Pancreas (tissue), 10 donors: Measurements from ENCODE around the gene EDN1. TPM values are rescaled to one million over a fixed set of nuclear protein-coding genes. Genes with fewer than 3 reads are reported as not detected.

Source experiments
- ATAC-seq, 4 donors: fragments of 200-7000 bp; cut with Tn5 transposase; one replicate each; pipeline versions ENCODE4 v1.8.0 to v1.9.1; 2020; ENCODE audit warnings: mild to moderate bottlenecking in 4 of 4, moderate library complexity in 4 of 4
- DNase-seq, 6 donors: peaks; one replicate each; pipeline ENCODE4 v3.0.0-alpha.2; 2020
- FAIRE-seq: peaks from 2 replicates; lab custom pipeline; 2012; peaks lifted over from hg19 to GRCh38; lab: Jason Lieb, UNC
- H3K27ac ChIP-seq, 4 donors: fragments of 200-600 bp; sonication (generic); 1 replicate in 3 of 4; 2 replicates in 1 of 4; pipeline versions ENCODE4 v1.5.0 to v1.8.0; 2020
- H3K27me3 ChIP-seq, 4 donors: fragments of 200-600 bp; one replicate each; pipeline ENCODE4 v1.8.0; 2021
- H3K36me3 ChIP-seq, 3 donors: fragments of 200-600 bp; sonication (generic) in 1 of 3; one replicate each; pipeline versions ENCODE4 v1.5.0 to v1.8.0; 2020 to 2021
- H3K4me1 ChIP-seq, 3 donors: fragments of 200-600 bp; one replicate each; pipeline ENCODE4 v1.8.0; 2021
- H3K4me3 ChIP-seq, 4 donors: fragments of 200-600 bp; sonication (generic) in 2 of 4; one replicate each; pipeline versions ENCODE4 v1.5.0 to v1.8.0; 2020 to 2021
- H3K9me3 ChIP-seq, 4 donors: fragments of 200-600 bp; one replicate each; pipeline ENCODE4 v1.8.0; 2021
- CTCF ChIP-seq, 4 donors: fragments of 200-600 bp; sonication (generic) in 3 of 4; IDR thresholded peaks; one replicate each; pipeline versions ENCODE4 v1.5.0 to v1.8.0; 2021; ENCODE audit warnings: antibody characterized with exemption in 4 of 4
- WGBS, 2 donors: extraction: QIAGEN DNeasy Blood & Tissue Kit; methylation state at CpG; one replicate each; pipeline ENCODE4 v1.1.7; 2013; 5-methylcytosine and 5-hydroxymethylcytosine counted together
- intact Hi-C, 3 donors: fragments of 100-400 bp; cut with DNase I; formaldehyde crosslinking; loops; one replicate each; pipeline versions ENCODE4 v1.11.1 to v1.14.2; 2022
- polyA plus RNA-seq, 2 donors: library from polyadenylated mRNA; stranded (reverse); fragments of 200-250 nt; gene quantifications; one replicate each; pipeline ENCODE4 v1.2.3, GENCODE V29; 2013
- total RNA-seq, 6 donors: library from RNA; stranded (reverse); fragmentation: NEBNext Ultra II Directional in 4 of 6; extraction: Animal tissue kit (Norgen Biotek cat#: 25700) in 4 of 6; gene quantifications; one replicate each; pipeline versions ENCODE4 v1.2.1 to v1.2.4, GENCODE V29; 2021 to 2023
- donor health status: healthy with polysubstance abuse.
- donor health status: DM: no; HTN: no; CAD: no; lungs with moderate emphysema.
- donor health status: DM: no; HTN: no; CAD: no.
- donor health status: control.
- donor health status: control.
- donor health status: Bipolar disorder and iron deficiency.
- donor health status: DM: yes; HTN: yes; CAD: no.
- donor health status: DM: no; HTN: no; CAD: no.
- donor health status: DM: no; HTN: no; CAD: no.
- donor health status: DM: yes; HTN: yes; CAD: no.

The EDN1 gene
- total and polyA plus RNA-seq, 8 donors: 2.4 to 16.0 (median 5.0) TPM

GRCh38 chr6:12294851-12295536 lies 4.8 kb downstream of the EDN1 start:
- no peak for ATAC-seq
- peak overlapping the region in 2 of 4 donors; percentile 68 to 78 for H3K27ac ChIP-seq

GRCh38 chr6:12295558-12296254 lies 5.5 kb downstream of the EDN1 start:
- Histone ChIP-seq H3K4me3 (no peak overlapping the region), H3K4me1 (peaks cover 0 to 18% (median 0%) of the 10 kb centered on the region in 3 donors), H3K27ac (peak overlapping the region in 1 of 4 donors; percentile 22), H3K36me3 (no peaks in the 10 kb centered on the region), H3K9me3 (no peaks in the 10 kb centered on the region), H3K27me3 (no peaks in the 10 kb centered on the region)
- ATAC-seq (no peak), FAIRE-seq (no peak), DNase-seq (no peak)
- intact Hi-C loops: loop anchor here in 2 of 3 donors (10.0 kb wide), 2 partner anchors 209 to 299 kb away; no protein-coding TSS in a partner anchor
- WGBS, 2 donors: 78 to 79% methylated on average over 14 of the region's 14 CpGs
- no peak for TF ChIP-seq CTCF (IDR thresholded peaks at IDR 0.05)

More at GRCh38 chr6:12294851-12295536, 4.8 kb downstream of the EDN1 start:
- Histone ChIP-seq H3K4me1 (peaks cover 0 to 18% (median 0%) of the 10 kb centered on the region in 3 donors), H3K4me3 (peak overlapping the region in 1 of 4 donors; percentile 3), H3K9me3 (no peaks in the 10 kb centered on the region), H3K36me3 (no peaks in the 10 kb centered on the region), H3K27me3 (no peaks in the 10 kb centered on the region)
- DNase-seq (no peak), FAIRE-seq (no peak)
- no peak for TF ChIP-seq CTCF (IDR thresholded peaks at IDR 0.05)
- intact Hi-C loops: loop anchor here in 2 of 3 donors (5.0 to 10.0 kb wide), 3 partner anchors 210 to 307 kb away; no protein-coding TSS in a partner anchor
- WGBS, 2 donors: 83 to 89% methylated on average over 3 of the region's 3 CpGs

- no peaks in the 10 kb centered on the region for H3K9me3 ChIP-seq
- 37 to 42% methylated on average over 5 of the region's 5 CpGs for WGBS, 2 donors
- peaks cover 0 to 18% (median 0%) of the 10 kb centered on the region in 3 donors for H3K4me1 ChIP-seq
- DNase-seq (no peak), FAIRE-seq (no peak), ATAC-seq (peak in 1 of 4 donors; percentile 46)
- TF ChIP-seq CTCF (IDR thresholded peaks at IDR 0.05): no peak
- H3K27me3 ChIP-seq: no peaks in the 10 kb centered on the region
- intact Hi-C loops: loop anchor here in 2 of 3 donors (10.0 kb wide), 2 partner anchors 209 to 299 kb away; no protein-coding TSS in a partner anchor
- H3K27ac ChIP-seq: peak overlapping the region in 1 of 4 donors; percentile 22
- no peaks in the 10 kb centered on the region for H3K36me3 ChIP-seq
- H3K4me3 ChIP-seq: no peak overlapping the region
Measured at GRCh38 chr6:12296255-12296573, 6.1 kb downstream of the EDN1 start.

- WGBS, 2 donors: 83 to 84% methylated on average over 3 of the region's 3 CpGs
- H3K4me1 ChIP-seq: peaks cover 0 to 18% (median 0%) of the 10 kb centered on the region in 3 donors
- no peaks in the 10 kb centered on the region for H3K9me3 ChIP-seq
- H3K27ac ChIP-seq: no peak overlapping the region
- TF ChIP-seq CTCF (IDR thresholded peaks at IDR 0.05): no peak
- intact Hi-C loops: loop anchor here in 2 of 3 donors (10.0 kb wide), 2 partner anchors 208 to 298 kb away; no protein-coding TSS in a partner anchor
- H3K4me3 ChIP-seq: no peak overlapping the region
- no peaks in the 10 kb centered on the region for H3K36me3 ChIP-seq
- no peak for FAIRE-seq
- ATAC-seq: no peak
- no peaks in the 10 kb centered on the region for H3K27me3 ChIP-seq
- DNase-seq: no peak
Measured at GRCh38 chr6:12296604-12297003, 6.4 kb downstream of the EDN1 start.
